Endothelial cell of umbilical vein (primary cell): ENCODE data around the gene NR1H3. TPM values are rescaled to one million over a fixed set of nuclear protein-coding genes. Genes with fewer than 3 reads are reported as not detected.

Experiments used
- BruUV-seq: library from RNA; stranded (reverse); fragments of 400-500 nt; replicated peaks from 2 replicates; lab custom pipeline; 2021; lab: Mats Ljungman, UMichigan
- CTCF ChIA-PET: fragments of 300-600, 350-600 bp; sonication (Branson Sonifier 250); formaldehyde crosslinking; loops from one replicate; lab custom pipeline; 2021; ENCODE audit warnings: antibody characterized with exemption, inconsistent platforms; lab: Charles Lee
- POLR2A ChIA-PET: fragments of 300-600, 350-600 bp; sonication (Branson Sonifier 250); formaldehyde crosslinking; loops from one replicate; lab custom pipeline; 2021; ENCODE audit warnings: antibody characterized with exemption, inconsistent platforms; lab: Charles Lee
- DNase-seq: peaks from one replicate; pipeline ENCODE4 v3.0.0-alpha.2; 2011; ENCODE audit warnings: low read depth, low spot score
- FAIRE-seq: peaks from 2 replicates; lab custom pipeline; 2011; peaks lifted over from hg19 to GRCh38; lab: Jason Lieb, UNC
- H2AFZ ChIP-seq: 2 replicates; pipeline ENCODE4 v1.6.0; 2012; ENCODE audit warnings: low read depth, low read length, control low read depth, inconsistent platforms
- H3K27ac ChIP-seq: 2 replicates; pipeline ENCODE4 v1.5.1; 2011; ENCODE audit warnings: low read depth, mild to moderate bottlenecking, control low read depth, low read length, moderate library complexity; ENCODE audit not compliant: insufficient read depth
- H3K27me3 ChIP-seq, 2 experiments: 2 replicates each; pipeline versions ENCODE4 v1.6.0 to v1.6.1; 2011; ENCODE audit warnings: low read length in 2 of 2, mixed read lengths in 1 of 2; ENCODE audit not compliant: control insufficient read depth in 2 of 2, insufficient read depth in 2 of 2
- H3K36me3 ChIP-seq, 2 experiments: 2 replicates in 1 of 2; 3 replicates in 1 of 2; pipeline ENCODE4 v1.5.1; 2011; ENCODE audit warnings: low read length in 2 of 2, mild to moderate bottlenecking in 1 of 2, moderate library complexity in 1 of 2; ENCODE audit not compliant: control insufficient read depth in 2 of 2, insufficient read depth in 2 of 2; ENCODE audit errors: extremely low read depth in 1 of 2
- H3K4me1 ChIP-seq: 3 replicates; pipeline ENCODE4 v1.5.1; 2011; ENCODE audit warnings: mild to moderate bottlenecking, low read length; ENCODE audit not compliant: control insufficient read depth, insufficient read depth; ENCODE audit errors: extremely low read depth
- H3K4me2 ChIP-seq: 2 replicates; pipeline ENCODE4 v1.6.1; 2011; ENCODE audit warnings: low read length, control low read depth, mixed read lengths; ENCODE audit not compliant: insufficient read depth
- H3K4me3 ChIP-seq, 3 experiments: fragments of 200-600 bp in 1 of 3; sonication (generic), shearing (Covaris generic) in 1 of 3; replicated peaks in 1 of 3; 2 replicates each; pipeline ENCODE4 v1.5.1; 2011 to 2016; ENCODE audit warnings: control low read depth in 3 of 3, low read length in 3 of 3, mild to moderate bottlenecking in 2 of 3, inconsistent platforms in 1 of 3, low read depth in 1 of 3, moderate library complexity in 1 of 3; ENCODE audit not compliant: insufficient read depth in 1 of 3
- H3K79me2 ChIP-seq: 2 replicates; pipeline ENCODE4 v1.6.0; 2012; ENCODE audit warnings: low read length, inconsistent platforms; ENCODE audit not compliant: control insufficient read depth, insufficient read depth
- H3K9ac ChIP-seq: replicated peaks from 2 replicates; pipeline ENCODE3; 2011; ENCODE audit warnings: low read length, control low read depth; ENCODE audit not compliant: insufficient read depth; ENCODE audit errors: extremely low read depth
- H3K9me1 ChIP-seq: replicated peaks from 3 replicates; pipeline ENCODE4 v1.6.0; 2011; ENCODE audit warnings: mild to moderate bottlenecking, low read length; ENCODE audit not compliant: control insufficient read depth, insufficient read depth; ENCODE audit errors: extremely low read depth
- H3K9me3 ChIP-seq: replicated peaks from 2 replicates; pipeline ENCODE4 v1.5.1; 2012; ENCODE audit warnings: low read length, inconsistent platforms; ENCODE audit not compliant: control insufficient read depth, insufficient read depth
- H4K20me1 ChIP-seq: replicated peaks from 2 replicates; pipeline ENCODE3; 2011; ENCODE audit warnings: mild to moderate bottlenecking, low read length; ENCODE audit not compliant: control insufficient read depth, insufficient read depth; ENCODE audit errors: extremely low read depth
- CTCF ChIP-seq, 2 donors: IDR thresholded peaks; 1 replicate in 1 of 2; 2 replicates in 1 of 2; pipeline ENCODE4 v1.5.1; 2011; ENCODE audit warnings: low read length in 2 of 2, mild to moderate bottlenecking in 2 of 2, moderate library complexity in 2 of 2, control low read depth in 1 of 2, inconsistent platforms in 1 of 2, low read depth in 1 of 2; ENCODE audit not compliant: insufficient read depth in 1 of 2; ENCODE audit errors: extremely low read depth in 1 of 2
- EZH2 ChIP-seq: IDR thresholded peaks from 2 replicates; pipeline ENCODE4 v1.6.1; 2012; ENCODE audit warnings: borderline replicate concordance, low read depth, mild to moderate bottlenecking, moderate library complexity, low read length, inconsistent platforms; ENCODE audit not compliant: severe bottlenecking
- FOS ChIP-seq: IDR thresholded peaks from 2 replicates; pipeline ENCODE4 v1.6.1; 2011; ENCODE audit warnings: mild to moderate bottlenecking, low read length, moderate library complexity, borderline replicate concordance; ENCODE audit not compliant: insufficient read depth
- GATA2 ChIP-seq: IDR thresholded peaks from 2 replicates; pipeline ENCODE4 v1.7.0; 2011; ENCODE audit warnings: low read depth, mild to moderate bottlenecking, moderate library complexity, mixed read lengths, low read length; ENCODE audit not compliant: insufficient read length, insufficient read depth
- JUN ChIP-seq: IDR thresholded peaks from 2 replicates; pipeline ENCODE4 v1.6.1; 2011; ENCODE audit warnings: borderline replicate concordance, low read depth; ENCODE audit not compliant: insufficient read length, insufficient read depth
- MAX ChIP-seq: IDR thresholded peaks from 2 replicates; pipeline ENCODE4 v1.6.1; 2011; ENCODE audit not compliant: insufficient read depth, insufficient read length
- MYC ChIP-seq: IDR thresholded peaks from one replicate; pipeline ENCODE4 v1.6.1; 2011; ENCODE audit warnings: mild to moderate bottlenecking, low read depth, low read length
- POLR2A ChIP-seq: IDR thresholded peaks from 2 replicates; pipeline ENCODE4 v1.6.1; 2012; ENCODE audit warnings: low read depth, mild to moderate bottlenecking, control low read depth, low read length
- POLR2AphosphoS5 ChIP-seq: IDR thresholded peaks from 2 replicates; pipeline ENCODE4 v1.6.1; 2012; ENCODE audit warnings: low read depth, mild to moderate bottlenecking, control low read depth, low read length, moderate library complexity; ENCODE audit not compliant: insufficient read depth
- dilution Hi-C: fragments of 300-500 bp; cut with MboI; formaldehyde crosslinking; loops from one replicate; pipeline ENCODE4 v1.15.0; 2019; ENCODE audit warnings: low sequenced_read_pairs; ENCODE audit not compliant: extremely low pct_ligation_motif_present
- intact Hi-C: fragments of 100-400 bp; cut with micrococcal nuclease; formaldehyde crosslinking; loops from one replicate; pipeline ENCODE4 v1.10.0; 2022
- polyA plus RNA-seq, 4 experiments: library from polyadenylated mRNA; depleted of rRNA in 3 of 4; stranded (reverse) in 3 of 4; unstranded in 1 of 4; fragments of >200 nt; gene quantifications; 2 replicates each; pipeline versions ENCODE4 v1.2.1 to v1.2.3, GENCODE V29; 2011 to 2012; ENCODE audit warnings: missing spikeins in 1 of 4
- total RNA-seq: library from RNA; stranded (reverse); gene quantifications from 2 replicates; pipeline ENCODE4 v1.2.3, GENCODE V29; 2021

The NR1H3 gene
- total and polyA plus RNA-seq, 2 donors (not counting 3 experiments of a cell fraction or from before 2014, with no cell fraction given): 9.8 to 16.3 TPM

GRCh38 chr11:47308050-47308823 lies 50.4 kb downstream of the NR1H3 start:
- DNase-seq: no peak
- peaks cover 14 to 40% of the 10 kb centered on the region in 2 experiments for H3K36me3 ChIP-seq
- H3K9me1 ChIP-seq: no peaks in the 10 kb centered on the region
- H3K9me3 ChIP-seq: no peaks in the 10 kb centered on the region
- dilution Hi-C loops (no loop called here), intact Hi-C loops (no loop called here)
- H3K9ac ChIP-seq: no peak overlapping the region
- POLR2A ChIA-PET: interaction anchor here (0.6 kb wide), 1 partner anchor 52 kb away, joined by 4 read pairs; no protein-coding TSS in a partner anchor
- no peaks in the 10 kb centered on the region for H3K27me3 ChIP-seq
- FAIRE-seq: no peak
- CTCF ChIA-PET: interaction anchor here (1.5 kb wide), 1 partner anchor 47 kb away, joined by 3 read pairs; no protein-coding TSS in a partner anchor
- no peak overlapping the region for H3K27ac ChIP-seq
- H2AFZ ChIP-seq: no peak overlapping the region
- H3K4me1 ChIP-seq: no peaks in the 10 kb centered on the region
- BruUV-seq: no TSS peak
- H3K79me2 ChIP-seq: no peaks in the 10 kb centered on the region
- no peaks in the 10 kb centered on the region for H4K20me1 ChIP-seq
- TF ChIP-seq POLR2A (no peak), GATA2 (no peak), MAX (no peak), JUN (no peak), EZH2 (no peak), FOS (no peak), POLR2AphosphoS5 (no peak), MYC (no peak), CTCF (IDR thresholded peaks at IDR 0.05; ENCODE audit: extremely low read depth in 1 of 2, insufficient read depth in 1 of 2, low read depth in 1 of 2, low read length in 2 of 2) (no peak)
- no peak overlapping the region for H3K4me3 ChIP-seq
- H3K4me2 ChIP-seq: no peak overlapping the region
